Smooth muscle cell (in vitro differentiated cells): ENCODE measurements around the gene MARVELD2. TPM values are rescaled to one million over a fixed set of nuclear protein-coding genes. Genes with fewer than 3 reads are reported as not detected.
A peak's percentile ranks its signal among the peaks of the same experiment; 100 is the strongest.

Experiments
- DNase-seq: peaks from one replicate; lab custom pipeline; 2025; ENCODE audit not compliant: unreplicated experiment; lab: John Stamatoyannopoulos, UW
- H2AFZ ChIP-seq: fragments of 200-600 bp; sonication (generic); 2 replicates; pipeline ENCODE4 v1.6.0; 2016; ENCODE audit warnings: antibody characterized with exemption, low read depth, mild to moderate bottlenecking
- H3F3A ChIP-seq: fragments of 200-600 bp; sonication (generic); 2 replicates; pipeline ENCODE4 v1.6.0; 2017; ENCODE audit warnings: antibody characterized with exemption, low read depth
- H3K27ac ChIP-seq: fragments of 200-600 bp; sonication (generic); 2 replicates; pipeline ENCODE4 v1.5.1; 2016; ENCODE audit warnings: low read depth, mild to moderate bottlenecking
- H3K27me3 ChIP-seq: fragments of 200-600 bp; sonication (generic); 2 replicates; pipeline ENCODE4 v1.6.1; 2016; ENCODE audit warnings: low read depth, mild to moderate bottlenecking
- H3K36me3 ChIP-seq: fragments of 200-600 bp; sonication (generic); 2 replicates; pipeline ENCODE4 v1.5.1; 2016; ENCODE audit warnings: low read depth
- H3K4me1 ChIP-seq: fragments of 200-600 bp; sonication (generic); 2 replicates; pipeline ENCODE4 v1.5.1; 2016; ENCODE audit warnings: low read depth
- H3K4me2 ChIP-seq: fragments of 200-600 bp; sonication (generic); 2 replicates; pipeline ENCODE4 v1.6.0; 2016; ENCODE audit warnings: mild to moderate bottlenecking
- H3K4me3 ChIP-seq: fragments of 200-600 bp; sonication (generic); 2 replicates; pipeline ENCODE4 v1.5.1; 2016; ENCODE audit warnings: mild to moderate bottlenecking
- H3K79me2 ChIP-seq: fragments of 200-600 bp; sonication (generic); 2 replicates; pipeline ENCODE4 v1.6.0; 2016; ENCODE audit warnings: low read depth, mild to moderate bottlenecking
- H3K9ac ChIP-seq: fragments of 200-600 bp; sonication (generic); 2 replicates; pipeline ENCODE4 v1.6.0; 2016; ENCODE audit warnings: low read depth
- H3K9me3 ChIP-seq: fragments of 200-600 bp; sonication (generic); replicated peaks from 2 replicates; pipeline ENCODE4 v1.5.1; 2016; ENCODE audit warnings: low read depth
- H4K20me1 ChIP-seq: fragments of 200-600 bp; sonication (generic); 2 replicates; pipeline ENCODE4 v1.6.0; 2016; ENCODE audit warnings: low read depth
- CTCF ChIP-seq: fragments of 200-600 bp; sonication (generic); IDR thresholded peaks from 2 replicates; pipeline ENCODE4 v1.5.1; 2017; ENCODE audit warnings: borderline replicate concordance, mild to moderate bottlenecking, antibody characterized with exemption; ENCODE audit not compliant: insufficient read depth, poor library complexity, severe bottlenecking
- WGBS: methylation state at CpG from one replicate; pipeline ENCODE4 v1.1.7; 2016; ENCODE audit warnings: low lambda C conversion rate; 5-methylcytosine and 5-hydroxymethylcytosine counted together
- polyA plus RNA-seq: library from polyadenylated mRNA; unstranded; fragments of >200 nt; fragmentation: Nextera tagmentation; extraction: Ambion mirVana; gene quantifications from 2 replicates; pipeline ENCODE4 v1.2.1, GENCODE V29; 2016
- total RNA-seq: library from RNA; depleted of rRNA; stranded (reverse); fragments of >200 nt; gene quantifications from 2 replicates; pipeline ENCODE4 v1.2.3, GENCODE V29; 2014

Gene MARVELD2
- total and polyA plus RNA-seq, 2 experiments from 2014 or later, result 1.4 to 8.3 TPM

DNA sequence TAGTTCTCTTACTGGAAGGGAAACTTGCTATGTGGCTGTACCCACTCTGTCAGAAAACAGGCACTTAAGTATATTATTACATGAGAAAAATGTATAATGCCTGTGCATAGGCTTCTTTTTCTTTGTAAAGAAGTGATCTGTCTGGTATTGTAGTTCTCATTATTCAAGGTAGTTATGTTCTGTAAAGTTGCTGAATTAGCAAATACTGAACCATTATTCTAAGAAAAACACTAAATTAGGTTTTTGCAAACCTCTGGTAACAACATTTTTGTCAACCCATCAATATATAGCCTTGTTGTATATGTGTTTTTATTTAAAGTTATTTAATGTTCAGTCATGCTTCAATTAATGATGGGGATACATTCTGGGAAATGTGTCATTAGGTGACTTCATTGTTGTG lies 36.5 kb upstream of the MARVELD2 start:
- H3K4me1 ChIP-seq, result no peaks in the 10 kb centered on the region
- H3K4me2 ChIP-seq, result no peak overlapping the region
- H3K36me3 ChIP-seq, result peaks cover 5% of the 10 kb centered on the region
- no peak overlapping the region for H2AFZ ChIP-seq
- no peak overlapping the region for H3K9ac ChIP-seq
- no peaks in the 10 kb centered on the region for H3F3A ChIP-seq
- H3K27ac ChIP-seq, result no peak overlapping the region
- no peak for TF ChIP-seq CTCF
- no peak for DNase-seq
- H3K79me2 ChIP-seq, result no peaks in the 10 kb centered on the region
- no peaks in the 10 kb centered on the region for H4K20me1 ChIP-seq
- no peaks in the 10 kb centered on the region for H3K27me3 ChIP-seq
- H3K4me3 ChIP-seq, result no peak overlapping the region
- no peaks in the 10 kb centered on the region for H3K9me3 ChIP-seq

- no peaks in the 10 kb centered on the region for H3K9me3 ChIP-seq
- no peaks in the 10 kb centered on the region for H3K27me3 ChIP-seq
- H3F3A ChIP-seq, result no peaks in the 10 kb centered on the region
- WGBS, result 94% methylated on average over 15 of the region's 15 CpGs
- DNase-seq, result no peak
- H3K36me3 ChIP-seq, result no peaks in the 10 kb centered on the region
- no peak overlapping the region for H3K9ac ChIP-seq
- H2AFZ ChIP-seq, result no peak overlapping the region
- H3K4me3 ChIP-seq, result no peak overlapping the region
- H3K4me2 ChIP-seq, result no peak overlapping the region
- H3K27ac ChIP-seq, result no peak overlapping the region
- TF ChIP-seq CTCF, result no peak
- H4K20me1 ChIP-seq, result no peaks in the 10 kb centered on the region
- no peaks in the 10 kb centered on the region for H3K4me1 ChIP-seq
- no peaks in the 10 kb centered on the region for H3K79me2 ChIP-seq
Observed at GRCh38 chr5:69404659-69405330, 10.1 kb upstream of the MARVELD2 start.

- Histone ChIP-seq H3K36me3 (no peaks in the 10 kb centered on the region), H3K27me3 (peaks cover 23% of the 10 kb centered on the region), H3K9ac (peak overlapping the region; percentile 56), H3K79me2 (no peaks in the 10 kb centered on the region), H3K27ac (peak overlapping the region; percentile 18), H3K9me3 (no peaks in the 10 kb centered on the region), H3K4me2 (peak overlapping the region; percentile 92), H3K4me1 (peaks cover 8% of the 10 kb centered on the region), H3K4me3 (peak overlapping the region; percentile 63), H2AFZ (peak overlapping the region; percentile 68), H3F3A (peaks cover 5% of the 10 kb centered on the region), H4K20me1 (no peaks in the 10 kb centered on the region)
- no peak for TF ChIP-seq CTCF
- DNase-seq, result no peak
- 6% methylated on average over 18 of the region's 18 CpGs for WGBS
Observed at GRCh38 chr5:69415584-69415958, 655 bp downstream of the MARVELD2 start.

DNA sequence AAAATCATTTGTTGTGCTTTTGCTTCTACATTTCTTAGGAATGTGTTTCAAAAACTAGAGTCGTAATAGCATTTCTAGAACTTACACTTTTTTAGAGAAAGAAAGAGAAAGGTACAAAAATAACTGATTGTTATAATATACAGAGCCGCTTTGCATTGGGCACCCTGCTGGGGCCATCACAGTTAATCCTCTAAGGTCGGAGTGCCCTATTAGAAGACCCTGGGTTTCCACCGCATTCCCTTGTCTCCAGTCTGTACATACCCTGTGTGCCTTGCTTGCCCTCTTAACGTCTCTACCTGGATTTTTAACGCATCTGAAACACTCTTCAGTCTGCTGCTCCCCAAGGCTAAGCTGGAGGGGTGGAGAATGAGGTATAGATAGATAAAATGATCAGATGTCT lies 1.3 kb downstream of the MARVELD2 start:
- H3K9ac ChIP-seq, result peak overlapping the region; percentile 56
- H4K20me1 ChIP-seq, result no peaks in the 10 kb centered on the region
- WGBS, result 35% methylated on average over 6 of the region's 6 CpGs
- peaks cover 8% of the 10 kb centered on the region for H3K4me1 ChIP-seq
- H3K9me3 ChIP-seq, result no peaks in the 10 kb centered on the region
- H3K4me2 ChIP-seq, result peak overlapping the region; percentile 92
- peak overlapping the region; percentile 68 for H2AFZ ChIP-seq
- no peak for DNase-seq
- H3K27ac ChIP-seq, result no peak overlapping the region
- no peaks in the 10 kb centered on the region for H3K79me2 ChIP-seq
- H3F3A ChIP-seq, result peaks cover 5% of the 10 kb centered on the region
- TF ChIP-seq CTCF, result no peak
- H3K36me3 ChIP-seq, result no peaks in the 10 kb centered on the region
- H3K27me3 ChIP-seq, result peaks cover 23% of the 10 kb centered on the region
- H3K4me3 ChIP-seq, result peak overlapping the region; percentile 63
